IMR-90 (cell line): ENCODE results near the gene TCF12. TPM values are rescaled to one million over a fixed set of nuclear protein-coding genes. Genes with fewer than 3 reads are reported as not detected.
A peak's percentile ranks its signal among the peaks of the same experiment; 100 is the strongest.

Experiments
- ATAC-seq: fragments of 200-7000 bp; cut with Tn5 transposase; 2 replicates; pipeline ENCODE4 v1.9.1; 2020; ENCODE audit warnings: low read depth, mild to moderate bottlenecking, moderate library complexity
- BruUV-seq: library from RNA; stranded (reverse); fragments of 400-500 nt; replicated peaks from 2 replicates; lab custom pipeline; 2021; lab: Mats Ljungman, UMichigan
- CTCF ChIA-PET: fragments of 300-600 bp; formaldehyde crosslinking; extraction: SDS; loops from one replicate; lab custom pipeline; 2021; ENCODE audit warnings: antibody characterized with exemption; lab: Yijun Ruan, JAX
- POLR2A ChIA-PET: fragments of 300-600 bp; sonication (Branson Sonifier 250); formaldehyde crosslinking; loops from one replicate; lab custom pipeline; 2022; ENCODE audit warnings: antibody characterized with exemption; ENCODE audit not compliant: unreplicated experiment; lab: Charles Lee
- DNase-seq: peaks from one replicate; pipeline ENCODE4 v3.0.0; 2013
- H2AFZ ChIP-seq: replicated peaks from 2 replicates; pipeline ENCODE3; 2013; ENCODE audit warnings: low read length, mild to moderate bottlenecking; ENCODE audit not compliant: poor library complexity
- H2AK5ac ChIP-seq: 2 replicates; pipeline ENCODE4 v1.6.1; 2013; ENCODE audit warnings: low read depth, low read length, inconsistent platforms
- H2AK9ac ChIP-seq: replicated peaks from 2 replicates; pipeline ENCODE3; 2013; ENCODE audit warnings: mild to moderate bottlenecking, low read depth, low read length, moderate library complexity; ENCODE audit not compliant: poor library complexity
- H2BK120ac ChIP-seq: 2 replicates; pipeline ENCODE4 v1.6.1; 2013; ENCODE audit warnings: low read depth, low read length, inconsistent platforms
- H2BK15ac ChIP-seq: 3 replicates; pipeline ENCODE4 v1.6.1; 2013; ENCODE audit warnings: low read depth, low read length, inconsistent platforms
- H2BK20ac ChIP-seq: 2 replicates; pipeline ENCODE4 v1.6.1; 2013; ENCODE audit warnings: low read depth, mild to moderate bottlenecking, inconsistent platforms, low read length, moderate library complexity
- H2BK5ac ChIP-seq: 2 replicates; pipeline ENCODE4 v1.6.1; 2013; ENCODE audit warnings: mild to moderate bottlenecking, low read depth, low read length, inconsistent platforms; ENCODE audit not compliant: poor library complexity, severe bottlenecking
- H3K14ac ChIP-seq: replicated peaks from 2 replicates; pipeline ENCODE4 v1.6.1; 2013; ENCODE audit warnings: low read depth, low read length, inconsistent platforms
- H3K18ac ChIP-seq: 2 replicates; pipeline ENCODE4 v1.6.1; 2013; ENCODE audit warnings: low read depth, low read length, control low read depth
- H3K23ac ChIP-seq: 2 replicates; pipeline ENCODE4 v1.6.1; 2013; ENCODE audit warnings: low read depth, low read length, inconsistent platforms
- H3K27ac ChIP-seq: 2 replicates; pipeline ENCODE4 v1.5.1; 2013; ENCODE audit warnings: mild to moderate bottlenecking, control low read depth, low read length; ENCODE audit not compliant: insufficient read depth
- H3K27me3 ChIP-seq: 2 replicates; pipeline ENCODE4 v1.6.1; 2013; ENCODE audit warnings: low read length; ENCODE audit not compliant: control insufficient read depth, insufficient read depth
- H3K36me3 ChIP-seq: 2 replicates; pipeline ENCODE4 v1.6.1; 2013; ENCODE audit warnings: low read length, mixed read lengths; ENCODE audit not compliant: control insufficient read depth, insufficient read depth
- H3K4ac ChIP-seq: 2 replicates; pipeline ENCODE4 v1.6.1; 2013; ENCODE audit warnings: low read depth, low read length, inconsistent platforms
- H3K4me1 ChIP-seq: 2 replicates; pipeline ENCODE4 v1.6.1; 2013; ENCODE audit warnings: low read length, mixed read lengths; ENCODE audit not compliant: control insufficient read depth, insufficient read depth
- H3K4me2 ChIP-seq: 2 replicates; pipeline ENCODE4 v1.6.1; 2013; ENCODE audit warnings: low read depth, mild to moderate bottlenecking, control low read depth, low read length, moderate library complexity
- H3K4me3 ChIP-seq: 2 replicates; pipeline ENCODE4 v1.5.1; 2013; ENCODE audit warnings: low read depth, mild to moderate bottlenecking, control low read depth, low read length, moderate library complexity; ENCODE audit not compliant: insufficient read depth
- H3K56ac ChIP-seq: 2 replicates; pipeline ENCODE4 v1.6.1; 2013; ENCODE audit warnings: low read length, inconsistent platforms; ENCODE audit not compliant: insufficient read depth; ENCODE audit errors: extremely low read depth
- H3K79me1 ChIP-seq, 2 experiments: 2 replicates each; pipeline ENCODE4 v1.6.1; 2013; ENCODE audit warnings: low read length in 2 of 2, inconsistent platforms in 1 of 2, low read depth in 1 of 2
- H3K9ac ChIP-seq: 2 replicates; pipeline ENCODE4 v1.6.1; 2013; ENCODE audit warnings: low read depth, low read length, control low read depth
- H3K9me1 ChIP-seq: 2 replicates; pipeline ENCODE4 v1.6.1; 2013; ENCODE audit warnings: low read length, inconsistent platforms; ENCODE audit not compliant: insufficient read depth
- H3K9me3 ChIP-seq: 2 replicates; pipeline ENCODE4 v1.6.1; 2013; ENCODE audit warnings: low read length; ENCODE audit not compliant: control insufficient read depth, insufficient read depth
- H4K20me1 ChIP-seq: 2 replicates; pipeline ENCODE4 v1.6.1; 2013; ENCODE audit warnings: low read length, inconsistent platforms; ENCODE audit not compliant: insufficient read depth
- H4K5ac ChIP-seq: 2 replicates; pipeline ENCODE4 v1.6.1; 2013; ENCODE audit warnings: mild to moderate bottlenecking, low read depth, low read length, control low read depth
- H4K8ac ChIP-seq, 2 experiments: 2 replicates each; pipeline ENCODE4 v1.6.1; 2013; ENCODE audit warnings: low read depth in 2 of 2, low read length in 2 of 2, control low read depth in 1 of 2, inconsistent platforms in 1 of 2
- H4K91ac ChIP-seq: 2 replicates; pipeline ENCODE4 v1.6.1; 2013; ENCODE audit warnings: low read depth, low read length, inconsistent platforms; ENCODE audit not compliant: insufficient read depth
- CEBPB ChIP-seq: IDR thresholded peaks from 2 replicates; pipeline ENCODE4 v1.6.1; 2012; ENCODE audit warnings: low read depth, low read length, improper control_type of control experiment
- USF2 ChIP-seq: fragments of 150-350 bp; IDR thresholded peaks from 2 replicates; pipeline ENCODE4 v1.6.1; 2017; ENCODE audit warnings: mild to moderate bottlenecking, antibody characterized with exemption, low read length, low read depth
- WGBS, 2 experiments: methylation state at CpG; one replicate each; pipeline versions ENCODE4 v1.1.5 to v1.1.7; 2013; ENCODE audit warnings: missing lambda C conversion rate in 2 of 2; ENCODE audit not compliant: insufficient read length in 1 of 2; ENCODE audit errors: extremely low coverage in 2 of 2; 5-methylcytosine and 5-hydroxymethylcytosine counted together
- dilution Hi-C: fragments of 300-500 bp; cut with HindIII; formaldehyde crosslinking; loops from one replicate; pipeline ENCODE4 v1.14.3; 2018; ENCODE audit warnings: low sequenced_read_pairs; ENCODE audit not compliant: unreplicated experiment
- in situ Hi-C: fragments of 300-500 bp; cut with MboI; formaldehyde crosslinking; loops from 3 replicates; pipeline ENCODE4 v1.14.3; 2019; ENCODE audit warnings: low sequenced_read_pairs, inconsistent platforms, mixed read lengths
- intact Hi-C: fragments of 100-400 bp; cut with micrococcal nuclease; formaldehyde crosslinking; loops from 2 replicates; pipeline ENCODE4 v1.10.0; 2022
- polyA plus RNA-seq, 3 experiments: library from polyadenylated mRNA; depleted of rRNA; stranded (reverse); fragments of >200 nt; gene quantifications; 2 replicates each; pipeline ENCODE4 v1.2.3, GENCODE V29; 2012; ENCODE audit warnings: low replicate concordance in 1 of 3
- total RNA-seq: library from RNA; depleted of rRNA; stranded (reverse); fragments of >200 nt; gene quantifications from 2 replicates; pipeline ENCODE4 v1.2.3, GENCODE V29; 2012

The TCF12 gene
- total and polyA plus RNA-seq, 2 of the 4 experiments (the other 2 are of a cell fraction), result 79.4 to 160 TPM

- Histone ChIP-seq H3K56ac (no peak overlapping the region), H3K4me2 (no peak overlapping the region), H3K4me3 (no peak overlapping the region), H2BK15ac (peak overlapping the region; percentile 70; the same call in 1 of the 3 replicates), H4K20me1 (no peaks in the 10 kb centered on the region), H3K4me1 (peaks cover 2% of the 10 kb centered on the region; the same call in 1 of the 2 replicates), H3K27me3 (no peaks in the 10 kb centered on the region), H2AFZ (no peak overlapping the region), H3K9ac (no peak overlapping the region), H3K23ac (peak overlapping the region; percentile 17; the same call in 1 of the 2 replicates), H3K4ac (peak overlapping the region; percentile 37), H4K5ac (no peak overlapping the region), H3K9me3 (peaks cover 2% of the 10 kb centered on the region; the same call in 1 of the 2 replicates), H3K18ac (no peak overlapping the region), H3K36me3 (peaks cover 21% of the 10 kb centered on the region), H4K91ac (peak overlapping the region; percentile 70), H3K9me1 (peaks cover 5% of the 10 kb centered on the region), H3K14ac (peak overlapping the region; percentile 43), H2BK20ac (peak overlapping the region; percentile 53), H4K8ac (peak overlapping the region in 1 of 2 experiments; percentile 66; a peak in 2 of 4 replicates), H2BK120ac (peak overlapping the region; percentile 11), H2AK9ac (no peak overlapping the region), H3K79me1 (peaks cover 14 to 41% of the 10 kb centered on the region in 2 experiments), H2BK5ac (peak overlapping the region; percentile 20), H3K27ac (no peak overlapping the region), H2AK5ac (peak overlapping the region; percentile 84; the same call in 1 of the 2 replicates)
- ChIA-PET POLR2A (no interaction called here), CTCF (interaction anchor here (0.5 kb wide), 1 partner anchor 12 kb away, joined by 5 read pairs; no protein-coding TSS in a partner anchor)
- ATAC-seq (no peak), DNase-seq (no peak)
- no TSS peak for BruUV-seq
- in situ Hi-C loops (no loop called here), intact Hi-C loops (no loop called here), dilution Hi-C loops (loop anchor here (25.0 kb wide), 1 partner anchor 766 kb away; no protein-coding TSS in a partner anchor)
- peak; percentile 70 for TF ChIP-seq CEBPB
- TF ChIP-seq USF2, result no peak
- WGBS, 2 experiments, result no CpG with 5 or more reads among the region's 5 CpGs
Observed at GRCh38 chr15:57253082-57253481, 334.6 kb downstream of the TCF12 start.
